ENCODE data around the gene FMO1.

- no peak for TF ChIP-seq CTCF (IDR thresholded peaks at IDR 0.05)
- no peak for TF ChIP-seq ZFX (IDR thresholded peaks at IDR 0.05; ENCODE audit: borderline replicate concordance)
Observed at GRCh38 chr1:171280599-171280998, 32.3 kb downstream of the FMO1 start.

Measured in 22Rv1 (cell line).